H9 (cell line): ENCODE results near the gene LDB2. TPM values are rescaled to one million over a fixed set of nuclear protein-coding genes. Genes with fewer than 3 reads are reported as not detected.
A peak's percentile ranks its signal among the peaks of the same experiment; 100 is the strongest.

Experiments
- DNase-seq: peaks from one replicate; pipeline ENCODE4 v3.0.0-alpha.2; 2017
- H2AFZ ChIP-seq: one replicate; pipeline ENCODE4 v1.6.1; 2013; ENCODE audit warnings: mild to moderate bottlenecking, low read length, control low read depth, moderate library complexity
- H2AK5ac ChIP-seq: 2 replicates; pipeline ENCODE4 v1.6.1; 2013; ENCODE audit warnings: low read length, control low read depth, mixed read lengths; ENCODE audit not compliant: insufficient read length
- H2BK120ac ChIP-seq: one replicate; pipeline ENCODE4 v1.6.1; 2013; ENCODE audit warnings: low read depth, mild to moderate bottlenecking, low read length, control low read depth, inconsistent platforms; ENCODE audit not compliant: poor library complexity, severe bottlenecking
- H2BK12ac ChIP-seq: 2 replicates; pipeline ENCODE4 v1.6.1; 2013; ENCODE audit warnings: low read length, control low read depth, mixed read lengths, low read depth; ENCODE audit not compliant: insufficient read length
- H2BK15ac ChIP-seq: 2 replicates; pipeline ENCODE4 v1.6.1; 2013; ENCODE audit warnings: low read depth, low read length, control low read depth
- H2BK20ac ChIP-seq: one replicate; pipeline ENCODE4 v1.6.1; 2013; ENCODE audit warnings: low read depth, mild to moderate bottlenecking, low read length, control low read depth, inconsistent platforms; ENCODE audit not compliant: poor library complexity, severe bottlenecking
- H2BK5ac ChIP-seq: 2 replicates; pipeline ENCODE4 v1.6.1; 2013; ENCODE audit warnings: low read length, control low read depth, mixed read lengths; ENCODE audit not compliant: insufficient read length
- H3K14ac ChIP-seq: 2 replicates; pipeline ENCODE4 v1.6.1; 2013; ENCODE audit warnings: low read length, control low read depth; ENCODE audit not compliant: insufficient read depth
- H3K18ac ChIP-seq: 2 replicates; pipeline ENCODE4 v1.6.1; 2013; ENCODE audit warnings: low read depth, mild to moderate bottlenecking, mixed read lengths, low read length, control low read depth; ENCODE audit not compliant: insufficient read length
- H3K23ac ChIP-seq: 2 replicates; pipeline ENCODE4 v1.6.1; 2013; ENCODE audit warnings: low read length, control low read depth, mixed read lengths, low read depth; ENCODE audit not compliant: insufficient read length
- H3K23me2 ChIP-seq: 2 replicates; pipeline ENCODE4 v1.6.1; 2013; ENCODE audit warnings: low read depth, mild to moderate bottlenecking, mixed read lengths, low read length, control low read depth; ENCODE audit not compliant: insufficient read length, poor library complexity, severe bottlenecking
- H3K27ac ChIP-seq: 2 replicates; pipeline ENCODE4 v1.5.1; 2013; ENCODE audit warnings: low read length, control low read depth, mixed read lengths, low read depth; ENCODE audit not compliant: insufficient read length
- H3K27me3 ChIP-seq: 2 replicates; pipeline ENCODE4 v1.6.1; 2013; ENCODE audit warnings: low read length, control low read depth, inconsistent platforms; ENCODE audit not compliant: insufficient read depth
- H3K4ac ChIP-seq: 2 replicates; pipeline ENCODE4 v1.6.1; 2013; ENCODE audit warnings: low read depth, mild to moderate bottlenecking, control low read depth, inconsistent platforms, low read length, moderate library complexity
- H3K4me1 ChIP-seq: 2 replicates; pipeline ENCODE4 v1.6.1; 2013; ENCODE audit warnings: low read length, control low read depth, inconsistent platforms; ENCODE audit not compliant: insufficient read depth
- H3K4me2 ChIP-seq: 2 replicates; pipeline ENCODE4 v1.6.1; 2013; ENCODE audit warnings: low read length, control low read depth, mixed read lengths; ENCODE audit not compliant: insufficient read length, insufficient read depth
- H3K56ac ChIP-seq: 2 replicates; pipeline ENCODE4 v1.6.1; 2013; ENCODE audit warnings: low read depth, mild to moderate bottlenecking, mixed read lengths, low read length, control low read depth; ENCODE audit not compliant: insufficient read length
- H3K79me1 ChIP-seq: 2 replicates; pipeline ENCODE4 v1.6.1; 2013; ENCODE audit warnings: low read depth, mild to moderate bottlenecking, moderate library complexity, low read length, control low read depth, inconsistent platforms; ENCODE audit not compliant: insufficient read depth, poor library complexity, severe bottlenecking
- H3K79me2 ChIP-seq: 2 replicates; pipeline ENCODE4 v1.6.1; 2013; ENCODE audit warnings: low read length, control low read depth, inconsistent platforms; ENCODE audit not compliant: insufficient read depth
- H3K9ac ChIP-seq: 2 replicates; pipeline ENCODE4 v1.6.1; 2013; ENCODE audit warnings: low read length, control low read depth, mixed read lengths; ENCODE audit not compliant: insufficient read length; ENCODE audit errors: extremely low read depth
- H3K9me3 ChIP-seq: one replicate; pipeline ENCODE4 v1.6.1; 2013; ENCODE audit warnings: low read depth, low read length, inconsistent platforms; ENCODE audit not compliant: control insufficient read depth
- H3T11ph ChIP-seq: one replicate; pipeline ENCODE4 v1.6.1; 2013; ENCODE audit warnings: mild to moderate bottlenecking, low read length, control low read depth, inconsistent platforms
- H4K20me1 ChIP-seq: one replicate; pipeline ENCODE4 v1.6.1; 2013; ENCODE audit not compliant: control insufficient read depth, insufficient read length, insufficient read depth
- H4K5ac ChIP-seq: 2 replicates; pipeline ENCODE4 v1.6.1; 2013; ENCODE audit warnings: low read depth, mild to moderate bottlenecking, mixed read lengths, low read length, control low read depth; ENCODE audit not compliant: insufficient read length
- H4K8ac ChIP-seq: replicated peaks from 2 replicates; pipeline ENCODE4 v1.6.1; 2013; ENCODE audit warnings: low read length, control low read depth, mixed read lengths, low read depth; ENCODE audit not compliant: insufficient read length
- H4K91ac ChIP-seq: 2 replicates; pipeline ENCODE4 v1.6.1; 2013; ENCODE audit warnings: low read depth, mild to moderate bottlenecking, moderate library complexity, mixed read lengths, low read length, control low read depth; ENCODE audit not compliant: insufficient read length
- H3K27ac Mint-ChIP-seq, 3 experiments: 2 replicates in 2 of 3; 3 replicates in 1 of 3; pipeline ENCODE4 v1.8.0; 2020 to 2021; ENCODE audit warnings: mixed read lengths in 3 of 3, mild to moderate bottlenecking in 1 of 3, moderate library complexity in 1 of 3
- H3K27me3 Mint-ChIP-seq: 2 replicates; pipeline ENCODE4 v1.8.0; 2021; ENCODE audit warnings: low read depth, mild to moderate bottlenecking, moderate library complexity, mixed read lengths
- H3K36me3 Mint-ChIP-seq, 3 experiments: 2 replicates in 2 of 3; 3 replicates in 1 of 3; pipeline ENCODE4 v1.8.0; 2020 to 2021; ENCODE audit warnings: low read depth in 3 of 3, mixed read lengths in 3 of 3; ENCODE audit not compliant: insufficient read depth in 1 of 3
- H3K4me1 Mint-ChIP-seq, 2 experiments: 2 replicates each; pipeline ENCODE4 v1.8.0; 2020; ENCODE audit warnings: mixed read lengths in 2 of 2
- H3K4me3 Mint-ChIP-seq, 2 experiments: 2 replicates in 1 of 2; 3 replicates in 1 of 2; pipeline ENCODE4 v1.8.0; 2020 to 2021; ENCODE audit warnings: mild to moderate bottlenecking in 2 of 2, mixed read lengths in 2 of 2, moderate library complexity in 1 of 2
- H3K9me3 Mint-ChIP-seq, 2 experiments: 2 replicates in 1 of 2; 3 replicates in 1 of 2; pipeline ENCODE4 v1.8.0; 2020; ENCODE audit warnings: mild to moderate bottlenecking in 2 of 2, mixed read lengths in 2 of 2, moderate library complexity in 1 of 2
- CTCF ChIP-seq: fragments of 200-600 bp; sonication (generic); conservative IDR thresholded peaks from 3 replicates; pipeline ENCODE4 v1.8.0; 2021; ENCODE audit warnings: antibody characterized with exemption, mild to moderate bottlenecking
- WGBS: extraction: QIAGEN DNeasy Blood & Tissue Kit; methylation state at CpG from one replicate; pipeline ENCODE4 v1.1.7; 2013; ENCODE audit warnings: missing lambda C conversion rate, low lambda C conversion rate, mixed read lengths; ENCODE audit not compliant: insufficient read length; ENCODE audit errors: extremely low coverage; 5-methylcytosine and 5-hydroxymethylcytosine counted together
- total RNA-seq: library from RNA; stranded (reverse); gene quantifications from 2 replicates; pipeline ENCODE4 v1.2.1, GENCODE V29; 2021

Gene LDB2
- total RNA-seq, 1 experiment from 2014 or later, result 22.5 TPM

DNA sequence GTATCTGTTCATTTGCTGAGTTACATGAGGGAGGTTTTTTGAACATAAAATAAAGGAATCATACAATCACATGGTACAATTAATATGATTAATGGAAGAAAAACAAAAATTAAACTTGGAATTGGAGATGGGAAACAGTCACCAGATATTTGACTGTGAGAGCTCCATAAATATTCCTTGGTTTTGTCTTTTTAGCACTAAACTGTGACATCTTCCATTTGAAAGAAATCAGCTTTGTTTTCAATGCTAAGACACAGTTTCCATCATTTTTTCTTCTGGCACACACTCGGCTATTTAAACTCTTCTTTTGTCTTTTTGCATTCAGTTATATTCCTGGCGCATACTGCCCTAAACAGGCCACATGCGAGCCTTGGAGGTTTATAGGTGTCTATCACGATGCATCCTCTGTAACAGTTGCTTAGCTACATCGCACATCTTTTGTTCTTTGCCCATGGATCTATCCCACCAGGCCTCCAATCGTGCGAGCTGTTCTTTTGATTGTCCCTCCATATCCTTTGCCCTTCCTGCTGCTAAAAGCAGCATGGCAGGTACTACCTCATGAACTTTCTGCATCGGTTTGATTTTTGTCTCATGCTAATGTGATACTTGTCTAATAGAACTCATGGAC, 158.3 kb downstream of the LDB2 start:
- no peaks in the 10 kb centered on the region for H3K23me2 ChIP-seq
- no peak overlapping the region for H3T11ph ChIP-seq
- no peaks in the 10 kb centered on the region for H3K27me3 ChIP-seq
- no peak overlapping the region for H2BK12ac ChIP-seq
- H3K14ac ChIP-seq, result no peak overlapping the region
- DNase-seq, result no peak
- H3K27ac Mint-ChIP-seq, result peak overlapping the region in 1 of 3 experiments; percentile 9; a peak in 1 of 7 replicates
- H2BK5ac ChIP-seq, result no peak overlapping the region
- no peak overlapping the region for H3K9ac ChIP-seq
- H4K5ac ChIP-seq, result no peak overlapping the region
- no peak overlapping the region for H2BK20ac ChIP-seq
- H3K4me3 Mint-ChIP-seq, result no peak overlapping the region
- H4K91ac ChIP-seq, result no peak overlapping the region
- H4K8ac ChIP-seq, result no peak overlapping the region
- 0 out of 2 replicates have a peak, but pooled peaks cover 2% of the 10 kb centered on the region for H3K79me2 ChIP-seq
- peaks cover 0 to 2% of the 10 kb centered on the region in 2 experiments; a peak in 1 of 5 replicates for H3K9me3 Mint-ChIP-seq
- no peak overlapping the region for H2BK120ac ChIP-seq
- WGBS, result no CpG with 5 or more reads among the region's 8 CpGs
- H3K4me2 ChIP-seq, result no peak overlapping the region
- peaks cover 0 to 3% (median 0%) of the 10 kb centered on the region in 3 experiments; a peak in 2 of 7 replicates for H3K36me3 Mint-ChIP-seq
- H2AK5ac ChIP-seq, result no peak overlapping the region
- H3K4ac ChIP-seq, result no peak overlapping the region
- H3K23ac ChIP-seq, result no peak overlapping the region
- H3K27ac ChIP-seq, result no peak overlapping the region
- peaks cover 1 to 2% of the 10 kb centered on the region in 2 experiments; a peak in 2 of 4 replicates for H3K4me1 Mint-ChIP-seq
- H3K4me1 ChIP-seq, result no peaks in the 10 kb centered on the region
- no peak overlapping the region for H3K56ac ChIP-seq
- H2AFZ ChIP-seq, result no peak overlapping the region
- H3K27me3 Mint-ChIP-seq, result no peaks in the 10 kb centered on the region
- H3K79me1 ChIP-seq, result no peaks in the 10 kb centered on the region
- no peak for TF ChIP-seq CTCF
- H2BK15ac ChIP-seq, result no peak overlapping the region
- no peaks in the 10 kb centered on the region for H4K20me1 ChIP-seq
- H3K9me3 ChIP-seq, result no peaks in the 10 kb centered on the region
- no peak overlapping the region for H3K18ac ChIP-seq
